ENCODE data around the gene ID3.

ID3 gene

GRCh38 chr1:23525558-23526250 lies 33.6 kb downstream of the ID3 start:
- DNase-seq: peak; percentile 38

- DNase-seq: peak; percentile 85
These were observed 34.4 kb downstream of the ID3 start for GRCh38 chr1:23524716-23525401.

GRCh38 chr1:23524163-23524562 lies 35.1 kb downstream of the ID3 start:
- no peak for DNase-seq

- no peak for DNase-seq
These were observed 36.9 kb downstream of the ID3 start for GRCh38 chr1:23522244-23522982.

GRCh38 chr1:23521588-23521987 lies 37.7 kb downstream of the ID3 start:
- DNase-seq: no peak

- DNase-seq: no peak
These were observed 41.7 kb downstream of the ID3 start for GRCh38 chr1:23517581-23517980.

GRCh38 chr1:23515905-23516304 lies 43.4 kb downstream of the ID3 start:
- DNase-seq: no peak

GRCh38 chr1:23514111-23514679 lies 45.1 kb downstream of the ID3 start:
- DNase-seq: no peak

- no peak for DNase-seq
These were observed 49.4 kb downstream of the ID3 start for GRCh38 chr1:23509896-23510295.
